Neural progenitor cell (in vitro differentiated cells): ENCODE measurements around the gene CAMKMT. TPM values are rescaled to one million over a fixed set of nuclear protein-coding genes. Genes with fewer than 3 reads are reported as not detected.
A peak's percentile ranks its signal among the peaks of the same experiment; 100 is the strongest.

Experiments
- DNase-seq: peaks from one replicate; pipeline ENCODE4 v3.0.0-alpha.2; 2016; ENCODE audit warnings: low spot score
- H2AFZ ChIP-seq: fragments of 200-600 bp; sonication (generic); replicated peaks from 2 replicates; pipeline ENCODE4 v1.6.1; 2016; ENCODE audit warnings: antibody characterized with exemption
- H3F3A ChIP-seq: fragments of 200-600 bp; sonication (generic); 2 replicates; pipeline ENCODE4 v1.6.1; 2016; ENCODE audit warnings: antibody characterized with exemption, low read depth
- H3K27ac ChIP-seq: fragments of 200-600 bp; sonication (generic); 2 replicates; pipeline ENCODE4 v1.5.1; 2016; ENCODE audit warnings: mild to moderate bottlenecking
- H3K27me3 ChIP-seq: fragments of 200-600 bp; sonication (generic); 2 replicates; pipeline ENCODE4 v1.6.1; 2016; ENCODE audit warnings: mild to moderate bottlenecking, moderate library complexity
- H3K36me3 ChIP-seq: fragments of 200-600 bp; sonication (generic); 2 replicates; pipeline ENCODE4 v1.5.1; 2016
- H3K4me1 ChIP-seq: fragments of 200-600 bp; sonication (generic); 2 replicates; pipeline ENCODE4 v1.6.1; 2016; ENCODE audit warnings: mixed run types
- H3K4me2 ChIP-seq: fragments of 200-600 bp; sonication (generic); 2 replicates; pipeline ENCODE4 v1.6.1; 2016
- H3K4me3 ChIP-seq: fragments of 200-600 bp; sonication (generic); 2 replicates; pipeline ENCODE4 v1.5.1; 2016
- H3K79me2 ChIP-seq: fragments of 200-600 bp; sonication (generic); 2 replicates; pipeline ENCODE4 v1.6.1; 2016; ENCODE audit warnings: low read depth
- H3K9ac ChIP-seq: fragments of 200-600 bp; sonication (generic); 2 replicates; pipeline ENCODE4 v1.6.1; 2016
- H3K9me3 ChIP-seq: fragments of 200-600 bp; sonication (generic); 2 replicates; pipeline ENCODE4 v1.5.1; 2016; ENCODE audit warnings: low read depth
- H4K20me1 ChIP-seq: fragments of 200-600 bp; sonication (generic); 2 replicates; pipeline ENCODE4 v1.6.1; 2016; ENCODE audit warnings: low read depth
- H3K27ac Mint-ChIP-seq: 3 replicates; pipeline ENCODE4 v1.8.0; 2021; ENCODE audit warnings: mixed read lengths
- H3K27me3 Mint-ChIP-seq: 2 replicates; pipeline ENCODE4 v1.8.0; 2022; ENCODE audit warnings: low read depth, mild to moderate bottlenecking, inconsistent platforms, moderate library complexity, mixed read lengths; ENCODE audit not compliant: insufficient read depth
- H3K36me3 Mint-ChIP-seq: 3 replicates; pipeline ENCODE4 v1.8.0; 2021; ENCODE audit warnings: mixed read lengths
- H3K4me1 Mint-ChIP-seq: 3 replicates; pipeline ENCODE4 v1.8.0; 2021; ENCODE audit warnings: mixed read lengths
- H3K4me3 Mint-ChIP-seq: 3 replicates; pipeline ENCODE4 v1.8.0; 2021; ENCODE audit warnings: mild to moderate bottlenecking, moderate library complexity, mixed read lengths
- H3K9me3 Mint-ChIP-seq: 3 replicates; pipeline ENCODE4 v1.8.0; 2020; ENCODE audit warnings: mixed read lengths
- CTCF ChIP-seq: fragments of 200-600 bp; sonication (generic); IDR thresholded peaks from 2 replicates; pipeline ENCODE4 v1.5.1; 2017; ENCODE audit warnings: antibody characterized with exemption, mild to moderate bottlenecking
- EZH2 ChIP-seq: fragments of 200-600 bp; sonication (generic); IDR thresholded peaks from 2 replicates; pipeline ENCODE4 v1.6.1; 2017; ENCODE audit warnings: antibody characterized with exemption, mild to moderate bottlenecking, moderate library complexity
- EZH2phosphoT487 ChIP-seq: fragments of 200-600 bp; sonication (generic); IDR thresholded peaks from 2 replicates; pipeline ENCODE4 v1.6.1; 2017; ENCODE audit warnings: antibody characterized with exemption
- total RNA-seq: library from RNA; depleted of rRNA; stranded (reverse); fragments of >200 nt; gene quantifications from 2 replicates; pipeline ENCODE4 v1.2.3, GENCODE V29; 2015; ENCODE audit warnings: low replicate concordance

Gene CAMKMT
- total RNA-seq, 1 donor from 2014 or later, result 28.5 TPM

- H3K36me3 ChIP-seq, result peaks cover 11% of the 10 kb centered on the region
- H3K4me1 ChIP-seq, result peaks cover 15% of the 10 kb centered on the region
- no peaks in the 10 kb centered on the region for H3K79me2 ChIP-seq
- no peak overlapping the region for H2AFZ ChIP-seq
- Mint-ChIP-seq H3K4me1 (peaks cover 3% of the 10 kb centered on the region), H3K27ac (no peak overlapping the region), H3K27me3 (no peaks in the 10 kb centered on the region), H3K9me3 (no peaks in the 10 kb centered on the region), H3K36me3 (peaks cover 37% of the 10 kb centered on the region), H3K4me3 (no peak overlapping the region)
- no peak overlapping the region for H3K4me3 ChIP-seq
- H3K9ac ChIP-seq, result no peak overlapping the region
- H4K20me1 ChIP-seq, result no peaks in the 10 kb centered on the region
- H3F3A ChIP-seq, result peaks cover 4% of the 10 kb centered on the region
- H3K9me3 ChIP-seq, result no peaks in the 10 kb centered on the region
- TF ChIP-seq EZH2 (no peak), EZH2phosphoT487 (no peak), CTCF (no peak)
- H3K27me3 ChIP-seq, result no peaks in the 10 kb centered on the region
- no peak for DNase-seq
- H3K27ac ChIP-seq, result no peak overlapping the region
- H3K4me2 ChIP-seq, result no peak overlapping the region
Measured at GRCh38 chr2:44335806-44336538, 25.8 kb upstream of the CAMKMT start.

- H3K9me3 Mint-ChIP-seq, result no peaks in the 10 kb centered on the region
- H3K4me3 Mint-ChIP-seq, result no peak overlapping the region
- Histone ChIP-seq H3K4me2 (no peak overlapping the region), H3F3A (peaks cover 10% of the 10 kb centered on the region), H3K4me3 (no peak overlapping the region), H3K4me1 (no peaks in the 10 kb centered on the region), H3K9me3 (no peaks in the 10 kb centered on the region), H4K20me1 (no peaks in the 10 kb centered on the region), H3K36me3 (peaks cover 29% of the 10 kb centered on the region), H3K27ac (no peak overlapping the region), H3K9ac (no peak overlapping the region), H3K79me2 (peaks cover 8% of the 10 kb centered on the region), H3K27me3 (no peaks in the 10 kb centered on the region), H2AFZ (no peak overlapping the region)
- DNase-seq, result peak; percentile 39
- peaks cover 16% of the 10 kb centered on the region for H3K36me3 Mint-ChIP-seq
- H3K4me1 Mint-ChIP-seq, result no peaks in the 10 kb centered on the region
- H3K27me3 Mint-ChIP-seq, result no peaks in the 10 kb centered on the region
- TF ChIP-seq CTCF, result peak; percentile 54
- no peak for TF ChIP-seq EZH2
- TF ChIP-seq EZH2phosphoT487, result no peak
- no peak overlapping the region for H3K27ac Mint-ChIP-seq
Measured at GRCh38 chr2:44342854-44343253, 18.9 kb upstream of the CAMKMT start.

- Mint-ChIP-seq H3K4me1 (peaks cover 6% of the 10 kb centered on the region), H3K27ac (no peak overlapping the region), H3K36me3 (peaks cover 5% of the 10 kb centered on the region), H3K27me3 (no peaks in the 10 kb centered on the region), H3K4me3 (no peak overlapping the region), H3K9me3 (no peaks in the 10 kb centered on the region)
- Histone ChIP-seq H3K36me3 (peaks cover 6% of the 10 kb centered on the region), H3K4me1 (peaks cover 13% of the 10 kb centered on the region), H3K4me3 (no peak overlapping the region), H3K9me3 (no peaks in the 10 kb centered on the region), H3F3A (peaks cover 22% of the 10 kb centered on the region), H3K79me2 (peaks cover 21% of the 10 kb centered on the region), H3K27me3 (no peaks in the 10 kb centered on the region), H3K27ac (no peak overlapping the region), H2AFZ (no peak overlapping the region), H4K20me1 (peaks cover 16% of the 10 kb centered on the region), H3K9ac (no peak overlapping the region), H3K4me2 (no peak overlapping the region)
- TF ChIP-seq EZH2 (no peak), EZH2phosphoT487 (no peak), CTCF (no peak)
- DNase-seq, result no peak
Measured at GRCh38 chr2:44347526-44347925, 14.2 kb upstream of the CAMKMT start.
